HPDE6-E6E7 (cell line): ENCODE data around the gene GPR45.
"Not testable (repeated sequence)": the region's sequence is repeated elsewhere in the genome, so short reads cannot be mapped to it uniquely, and the experiment has no call there.

Source experiments
- DNase-seq: peaks from one replicate; pipeline ENCODE4 v3.0.0; 2011; ENCODE audit warnings: missing footprints; ENCODE audit errors: extremely low spot score

The GPR45 gene

GRCh38 chr2:105241443-105241842, at the start of gene GPR45:
GPR45 (plus strand) TSS chr2:105241743; CDS start chr2:105241859, 116 bp downstream.
- no peak for DNase-seq

- no peak for DNase-seq
Measured at GRCh38 chr2:105194022-105194675, 47.4 kb upstream of the GPR45 start.

GRCh38 chr2:105196651-105197050, 44.9 kb upstream of the GPR45 start:
- no peak for DNase-seq

GRCh38 chr2:105215586-105216192, 25.9 kb upstream of the GPR45 start:
- DNase-seq: no peak

- DNase-seq: no peak
Measured at GRCh38 chr2:105220604-105221003, 20.9 kb upstream of the GPR45 start.

GRCh38 chr2:105224444-105224843, 17.1 kb upstream of the GPR45 start:
- no peak for DNase-seq

GRCh38 chr2:105231232-105231619, 10.3 kb upstream of the GPR45 start:
- no peak for DNase-seq

GRCh38 chr2:105235388-105236059, 6.0 kb upstream of the GPR45 start:
- DNase-seq: peak; percentile 25

GRCh38 chr2:105236060-105236424, 5.5 kb upstream of the GPR45 start:
- DNase-seq: no peak

GRCh38 chr2:105237045-105237765, 4.3 kb upstream of the GPR45 start:
- no peak for DNase-seq

- DNase-seq: no peak
Measured at GRCh38 chr2:105238664-105239240, 2.8 kb upstream of the GPR45 start.

- peak; percentile 22 for DNase-seq
Measured at GRCh38 chr2:105239924-105240323, 1.6 kb upstream of the GPR45 start.

GRCh38 chr2:105242286-105242993, 897 bp downstream of the GPR45 start:
- no peak for DNase-seq

GRCh38 chr2:105243961-105244360, 2.4 kb downstream of the GPR45 start:
- no peak for DNase-seq

GRCh38 chr2:105244451-105244850, 2.9 kb downstream of the GPR45 start:
- DNase-seq: no peak

- no peak for DNase-seq
Measured at GRCh38 chr2:105248316-105249070, 7.0 kb downstream of the GPR45 start.

GRCh38 chr2:105249181-105249580, 7.6 kb downstream of the GPR45 start:
- DNase-seq: no peak

- DNase-seq: no peak
Measured at GRCh38 chr2:105249891-105250290, 8.3 kb downstream of the GPR45 start.

GRCh38 chr2:105251016-105251648, 9.6 kb downstream of the GPR45 start:
- not testable (repeated sequence) for DNase-seq

GRCh38 chr2:105252271-105252670, 10.7 kb downstream of the GPR45 start:
- no peak for DNase-seq
